Measurements from ENCODE around the gene AMFR. TPM values are rescaled to one million over a fixed set of nuclear protein-coding genes. Genes with fewer than 3 reads are reported as not detected.

Gene AMFR
- total and polyA plus RNA-seq, 8 donors = 64.2 to 88.5 (median 69.7) TPM

DNA sequence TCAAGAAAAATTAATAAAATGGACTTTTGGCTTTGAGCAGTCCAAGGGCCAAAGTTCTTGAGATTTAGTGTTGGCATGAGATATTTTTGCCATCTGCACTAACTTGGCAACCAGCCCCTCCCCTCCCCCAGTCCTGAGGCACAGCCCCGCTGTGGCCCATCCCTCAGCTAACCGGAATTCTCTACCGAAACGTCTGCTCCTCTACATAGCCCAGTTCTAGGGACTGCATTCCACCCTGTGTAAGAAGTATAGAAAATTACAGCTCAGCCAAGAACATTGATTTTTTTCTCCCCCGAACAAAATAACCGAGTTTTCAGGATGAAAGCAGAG is 97.5 kb downstream of the AMFR start:
- intact Hi-C loops (cut with DNase I) = no loop called here
- no peak for ATAC-seq
- H3K4me3 ChIP-seq = no peak overlapping the region
- H3K36me3 ChIP-seq = no peaks in the 10 kb centered on the region
- H3K4me1 ChIP-seq = no peaks in the 10 kb centered on the region
- TF ChIP-seq, protein P1, sequence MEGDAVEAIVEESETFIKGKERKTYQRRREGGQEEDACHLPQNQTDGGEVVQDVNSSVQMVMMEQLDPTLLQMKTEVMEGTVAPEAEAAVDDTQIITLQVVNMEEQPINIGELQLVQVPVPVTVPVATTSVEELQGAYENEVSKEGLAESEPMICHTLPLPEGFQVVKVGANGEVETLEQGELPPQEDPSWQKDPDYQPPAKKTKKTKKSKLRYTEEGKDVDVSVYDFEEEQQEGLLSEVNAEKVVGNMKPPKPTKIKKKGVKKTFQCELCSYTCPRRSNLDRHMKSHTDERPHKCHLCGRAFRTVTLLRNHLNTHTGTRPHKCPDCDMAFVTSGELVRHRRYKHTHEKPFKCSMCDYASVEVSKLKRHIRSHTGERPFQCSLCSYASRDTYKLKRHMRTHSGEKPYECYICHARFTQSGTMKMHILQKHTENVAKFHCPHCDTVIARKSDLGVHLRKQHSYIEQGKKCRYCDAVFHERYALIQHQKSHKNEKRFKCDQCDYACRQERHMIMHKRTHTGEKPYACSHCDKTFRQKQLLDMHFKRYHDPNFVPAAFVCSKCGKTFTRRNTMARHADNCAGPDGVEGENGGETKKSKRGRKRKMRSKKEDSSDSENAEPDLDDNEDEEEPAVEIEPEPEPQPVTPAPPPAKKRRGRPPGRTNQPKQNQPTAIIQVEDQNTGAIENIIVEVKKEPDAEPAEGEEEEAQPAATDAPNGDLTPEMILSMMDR (IDR thresholded peaks at IDR 0.05) = no peak
- no peaks in the 10 kb centered on the region for H3K27me3 ChIP-seq
- no peaks in the 10 kb centered on the region for H3K9me3 ChIP-seq
- H3K27ac ChIP-seq = no peak overlapping the region
- peak in 1 of 4 donors; percentile 17 for DNase-seq

DNA sequence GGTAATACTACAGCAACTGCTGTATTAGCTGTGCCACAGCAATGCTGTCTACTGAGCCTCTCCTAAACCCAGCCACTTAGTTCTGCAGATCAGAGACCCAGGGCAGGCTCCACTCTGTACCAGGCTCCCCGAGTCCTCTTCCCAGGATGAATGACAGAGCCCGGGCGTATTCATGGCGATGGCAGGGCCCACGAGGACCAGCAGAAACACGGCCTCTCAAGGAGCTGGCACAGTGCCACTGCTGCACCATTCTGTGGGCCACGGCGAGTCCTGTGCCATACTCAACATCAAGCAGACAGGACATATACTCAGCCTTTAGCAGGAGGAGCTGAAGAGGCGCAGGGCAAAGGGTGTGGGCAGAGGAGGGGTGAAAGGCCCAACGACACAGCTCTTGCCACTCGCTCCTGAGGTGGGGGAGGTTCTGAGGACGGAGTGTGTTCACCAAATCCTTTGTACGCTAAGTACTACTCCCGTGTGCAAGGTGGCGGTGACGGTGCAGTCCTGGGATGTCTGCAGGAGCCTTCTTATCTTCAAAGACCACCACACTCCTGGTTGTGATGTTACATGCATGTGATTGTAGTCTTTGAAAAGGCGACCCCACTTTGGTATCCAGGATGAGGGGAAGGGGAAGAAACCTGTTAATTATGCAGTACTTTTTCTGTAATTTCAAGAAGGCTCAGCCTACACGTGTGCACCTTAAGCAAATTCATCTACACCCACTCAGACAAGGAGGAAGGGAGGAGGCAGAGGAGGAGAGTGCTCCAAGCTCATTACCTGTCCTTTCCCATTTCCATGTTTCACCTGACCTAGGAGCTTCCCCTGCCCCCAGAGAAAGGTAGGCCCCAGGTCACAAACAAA is 98.0 kb downstream of the AMFR start:
- intact Hi-C loops (cut with DNase I) = no loop called here
- Histone ChIP-seq H3K36me3 (no peaks in the 10 kb centered on the region), H3K27me3 (no peaks in the 10 kb centered on the region), H3K9me3 (no peaks in the 10 kb centered on the region), H3K4me1 (no peaks in the 10 kb centered on the region), H3K4me3 (no peak overlapping the region), H3K27ac (no peak overlapping the region)
- DNase-seq (peak in 1 of 4 donors; percentile 48), ATAC-seq (no peak)
- TF ChIP-seq, protein P1 (IDR thresholded peaks at IDR 0.05) = no peak

DNA sequence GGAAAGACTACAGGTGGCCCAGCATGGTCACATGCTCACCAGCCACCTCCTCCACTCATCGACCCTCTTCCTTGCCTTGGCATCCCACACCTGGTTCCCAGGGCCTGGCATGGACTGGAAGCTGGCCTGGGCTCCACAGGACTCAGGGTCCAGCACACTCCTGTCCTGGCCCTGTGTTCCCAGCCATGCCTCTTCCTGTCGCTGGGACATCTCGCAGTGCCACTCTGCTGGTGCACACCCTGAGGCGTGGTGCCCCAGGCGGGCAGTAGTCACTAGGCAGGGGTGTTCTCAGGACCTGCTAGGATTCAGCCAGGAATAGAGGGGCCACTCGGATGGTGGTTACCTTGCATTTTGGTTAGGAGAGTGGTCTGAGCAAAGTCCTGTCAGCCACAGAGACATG is 99.4 kb downstream of the AMFR start:
- TF ChIP-seq, protein P1 (IDR thresholded peaks at IDR 0.05) = no peak
- Histone ChIP-seq H3K36me3 (no peaks in the 10 kb centered on the region), H3K27ac (no peak overlapping the region), H3K9me3 (no peaks in the 10 kb centered on the region), H3K27me3 (no peaks in the 10 kb centered on the region), H3K4me1 (no peaks in the 10 kb centered on the region), H3K4me3 (no peak overlapping the region)
- DNase-seq (peak in 1 of 4 donors; percentile 58), ATAC-seq (no peak)
- intact Hi-C loops (cut with DNase I) = no loop called here

DNA sequence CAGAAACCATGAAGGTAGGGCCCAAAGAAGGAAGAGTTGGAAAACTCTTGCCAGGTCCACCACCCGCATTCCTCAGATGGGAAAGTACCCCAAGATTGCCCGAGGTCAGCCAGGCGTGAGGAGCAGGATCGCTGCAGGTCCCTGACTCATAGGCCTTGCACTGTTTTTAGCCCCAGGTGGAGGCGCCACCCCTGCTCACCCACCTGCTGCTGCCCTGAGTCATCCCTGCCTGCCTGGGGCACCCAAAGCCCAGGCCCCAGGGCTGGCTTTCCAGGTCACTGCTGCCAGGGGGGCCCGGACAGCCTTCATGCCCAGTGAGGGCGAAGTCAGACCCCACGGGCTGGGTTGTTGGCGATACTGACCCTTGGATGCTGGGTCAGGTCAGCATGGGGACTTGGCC is 100.9 kb downstream of the AMFR start:
- intact Hi-C loops (cut with DNase I) = no loop called here
- peak in 1 of 4 donors; percentile 64 for DNase-seq
- Histone ChIP-seq H3K4me3 (no peak overlapping the region), H3K36me3 (no peaks in the 10 kb centered on the region), H3K4me1 (no peaks in the 10 kb centered on the region), H3K9me3 (no peaks in the 10 kb centered on the region), H3K27me3 (no peaks in the 10 kb centered on the region), H3K27ac (no peak overlapping the region)
- TF ChIP-seq, protein P1 (IDR thresholded peaks at IDR 0.05) = no peak
- ATAC-seq = no peak

DNA sequence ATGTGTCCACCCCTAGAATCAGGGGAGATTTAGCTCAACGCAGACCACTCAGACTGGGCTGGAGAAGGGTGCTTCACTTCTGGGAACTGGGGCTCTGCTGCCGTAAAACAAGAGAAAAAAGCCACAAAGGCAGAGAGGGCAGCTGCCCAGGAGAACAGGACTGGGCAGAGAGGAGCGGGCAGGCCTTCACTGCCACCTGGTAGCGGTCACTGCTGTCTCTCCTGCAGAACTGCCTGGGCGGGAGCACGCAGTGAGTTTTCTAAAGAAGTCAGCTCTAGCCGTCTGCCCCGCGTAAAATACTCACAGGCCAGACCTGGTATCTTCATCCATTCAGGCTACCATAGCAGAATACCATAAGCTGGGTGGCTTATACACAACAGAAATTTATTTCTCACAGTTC is 103.8 kb downstream of the AMFR start:
- intact Hi-C loops (cut with DNase I) = no loop called here
- TF ChIP-seq, protein P1 (IDR thresholded peaks at IDR 0.05) = no peak
- Histone ChIP-seq H3K4me1 (peaks cover 3 to 7% of the 10 kb centered on the region in 2 donors), H3K4me3 (no peak overlapping the region), H3K36me3 (no peaks in the 10 kb centered on the region), H3K27me3 (peaks cover 0 to 8% of the 10 kb centered on the region in 2 donors), H3K9me3 (no peaks in the 10 kb centered on the region), H3K27ac (no peak overlapping the region)
- peak in 1 of 4 donors; percentile 41 for DNase-seq
- no peak for ATAC-seq

All from left lung (tissue), 10 donors.